GM12891 (cell line): ENCODE data around the gene LSM12.

Source experiments
- PAX5 ChIP-seq: IDR thresholded peaks from 2 replicates; pipeline ENCODE4 v1.6.1; 2011; ENCODE audit warnings: low read length, moderate library complexity, mild to moderate bottlenecking; ENCODE audit not compliant: insufficient read depth, severe bottlenecking
- POLR2A ChIP-seq: IDR thresholded peaks from 2 replicates; pipeline ENCODE4 v1.6.1; 2011; ENCODE audit warnings: low read depth, low read length, control low read depth
- POLR2AphosphoS5 ChIP-seq: IDR thresholded peaks from 2 replicates; pipeline ENCODE4 v1.6.1; 2011; ENCODE audit warnings: low read depth, low read length, control low read depth
- TAF1 ChIP-seq: IDR thresholded peaks from 2 replicates; pipeline ENCODE4 v1.6.1; 2011; ENCODE audit warnings: low read depth, low read length, control low read depth

DNA sequence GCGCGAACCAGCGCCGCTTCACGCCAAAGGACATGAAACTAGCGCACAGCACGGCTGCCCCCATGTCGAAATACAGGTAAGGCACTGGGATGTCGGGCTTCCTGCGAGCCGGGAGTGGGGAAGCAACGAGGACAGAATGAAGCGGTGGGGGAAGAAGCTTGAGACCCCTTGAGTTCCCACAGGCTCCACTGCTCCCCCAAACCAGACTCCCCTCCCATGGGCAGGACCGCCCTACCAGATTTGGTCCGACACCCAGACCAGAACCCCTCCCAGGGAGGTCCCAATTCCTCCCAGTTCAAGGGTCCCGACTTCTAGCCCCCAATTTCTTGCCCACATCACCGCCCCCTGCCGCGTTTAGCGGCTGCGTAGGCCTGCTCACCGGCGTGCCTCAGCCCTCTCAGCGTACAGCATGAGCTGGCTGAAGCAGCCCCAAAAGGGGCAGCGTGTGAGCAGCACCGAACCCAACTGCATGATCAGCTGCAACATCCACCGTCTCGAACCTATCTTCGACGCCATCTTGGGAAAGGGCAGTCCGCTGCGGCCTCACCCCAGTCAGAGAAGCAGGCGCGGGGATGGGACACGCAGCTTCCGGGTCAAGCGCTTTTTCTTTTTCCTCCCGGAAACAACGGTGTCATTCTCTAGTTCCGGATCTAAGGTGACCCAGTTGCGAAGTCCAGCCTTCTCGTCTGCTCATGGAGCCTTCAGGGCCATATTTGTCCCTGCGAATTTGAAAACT is 51.9 kb downstream of the LSM12 start, which contains the start of gene TMEM101:
- TF ChIP-seq TAF1: peak; percentile 87
- TF ChIP-seq POLR2A: peak; percentile 90
- peak; percentile 87; the same call in 1 of the 2 replicates for TF ChIP-seq POLR2AphosphoS5
- peak; percentile 59 for TF ChIP-seq PAX5
